KMS-11 (cell line): Measurements from ENCODE around the gene FUNDC2.

Source experiments
- H2AFZ ChIP-seq: fragments of 200-600 bp; sonication (generic); 2 replicates; pipeline ENCODE4 v1.6.1; 2016; ENCODE audit warnings: antibody characterized with exemption, mixed run types, low read depth
- H3K27ac ChIP-seq: fragments of 200-600 bp; sonication (generic); 2 replicates; pipeline ENCODE4 v1.6.1; 2016; ENCODE audit warnings: mild to moderate bottlenecking, mixed run types
- H3K27me3 ChIP-seq: fragments of 200-600 bp; sonication (generic); 2 replicates; pipeline ENCODE4 v1.6.1; 2017; ENCODE audit warnings: mild to moderate bottlenecking, low read depth, mixed run types, moderate library complexity; ENCODE audit not compliant: insufficient read depth
- H3K36me3 ChIP-seq: fragments of 200-600 bp; sonication (generic); 2 replicates; pipeline ENCODE4 v1.6.1; 2017; ENCODE audit warnings: mild to moderate bottlenecking, mixed run types; ENCODE audit not compliant: insufficient read depth
- H3K4me1 ChIP-seq: fragments of 200-600 bp; sonication (generic); 2 replicates; pipeline ENCODE4 v1.6.1; 2016; ENCODE audit warnings: mild to moderate bottlenecking, low read depth, mixed run types; ENCODE audit not compliant: poor library complexity, severe bottlenecking
- H3K4me2 ChIP-seq: fragments of 200-600 bp; sonication (generic); 2 replicates; pipeline ENCODE4 v1.7.0; 2016; ENCODE audit warnings: mild to moderate bottlenecking, mixed run types
- H3K4me3 ChIP-seq: fragments of 200-600 bp; sonication (generic); IDR thresholded peaks from 2 replicates; pipeline ENCODE4 v1.6.1; 2017; ENCODE audit warnings: low read depth, low read length, mixed read lengths; ENCODE audit not compliant: insufficient read depth
- H3K79me2 ChIP-seq: fragments of 200-600 bp; sonication (generic); 2 replicates; pipeline ENCODE4 v1.6.1; 2016; ENCODE audit warnings: low read depth, mixed run types; ENCODE audit not compliant: insufficient read depth
- H3K9ac ChIP-seq: fragments of 200-600 bp; sonication (generic); 2 replicates; pipeline ENCODE4 v1.6.1; 2016; ENCODE audit warnings: mild to moderate bottlenecking, mixed run types
- H4K20me1 ChIP-seq: fragments of 200-600 bp; sonication (generic); 2 replicates; pipeline ENCODE4 v1.6.1; 2016; ENCODE audit warnings: mild to moderate bottlenecking, mixed run types; ENCODE audit not compliant: insufficient read depth
- TF ChIP-seq, protein P1 (sequence below): fragments of 200-600 bp; sonication (generic); conservative IDR thresholded peaks from 2 replicates; pipeline ENCODE4 v1.6.1; 2017; ENCODE audit warnings: low read depth, mild to moderate bottlenecking, antibody characterized with exemption, low read length, moderate library complexity, mixed read lengths

The FUNDC2 gene

DNA sequence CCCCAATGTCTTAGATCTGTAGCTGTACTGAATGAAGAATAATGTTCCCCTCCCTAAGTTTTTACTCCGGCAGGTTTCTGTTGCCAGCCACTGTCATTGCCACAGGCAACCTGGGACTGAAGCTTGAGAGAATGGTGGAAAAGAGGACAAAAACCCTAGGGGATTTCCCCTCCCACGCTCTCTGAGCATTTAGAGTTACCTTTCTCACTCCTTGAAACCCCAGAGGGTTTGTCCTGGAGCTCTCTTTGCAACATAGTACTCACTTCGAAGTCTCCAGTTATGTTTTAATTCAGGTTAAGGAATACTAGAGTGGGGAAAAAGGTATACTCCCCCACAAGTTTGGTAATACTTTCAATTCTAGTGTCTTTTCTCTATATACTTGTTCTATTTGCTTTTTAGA lies 35.6 kb upstream of the FUNDC2 start:
- Histone ChIP-seq H3K4me2 (no peak overlapping the region), H4K20me1 (no peaks in the 10 kb centered on the region), H3K79me2 (no peaks in the 10 kb centered on the region), H3K27ac (no peak overlapping the region), H3K27me3 (no peaks in the 10 kb centered on the region), H3K36me3 (no peaks in the 10 kb centered on the region), H2AFZ (no peak overlapping the region), H3K9ac (no peak overlapping the region), H3K4me3 (no peak overlapping the region), H3K4me1 (peaks cover 23% of the 10 kb centered on the region)
- TF ChIP-seq, protein P1, sequence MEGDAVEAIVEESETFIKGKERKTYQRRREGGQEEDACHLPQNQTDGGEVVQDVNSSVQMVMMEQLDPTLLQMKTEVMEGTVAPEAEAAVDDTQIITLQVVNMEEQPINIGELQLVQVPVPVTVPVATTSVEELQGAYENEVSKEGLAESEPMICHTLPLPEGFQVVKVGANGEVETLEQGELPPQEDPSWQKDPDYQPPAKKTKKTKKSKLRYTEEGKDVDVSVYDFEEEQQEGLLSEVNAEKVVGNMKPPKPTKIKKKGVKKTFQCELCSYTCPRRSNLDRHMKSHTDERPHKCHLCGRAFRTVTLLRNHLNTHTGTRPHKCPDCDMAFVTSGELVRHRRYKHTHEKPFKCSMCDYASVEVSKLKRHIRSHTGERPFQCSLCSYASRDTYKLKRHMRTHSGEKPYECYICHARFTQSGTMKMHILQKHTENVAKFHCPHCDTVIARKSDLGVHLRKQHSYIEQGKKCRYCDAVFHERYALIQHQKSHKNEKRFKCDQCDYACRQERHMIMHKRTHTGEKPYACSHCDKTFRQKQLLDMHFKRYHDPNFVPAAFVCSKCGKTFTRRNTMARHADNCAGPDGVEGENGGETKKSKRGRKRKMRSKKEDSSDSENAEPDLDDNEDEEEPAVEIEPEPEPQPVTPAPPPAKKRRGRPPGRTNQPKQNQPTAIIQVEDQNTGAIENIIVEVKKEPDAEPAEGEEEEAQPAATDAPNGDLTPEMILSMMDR = no peak

DNA sequence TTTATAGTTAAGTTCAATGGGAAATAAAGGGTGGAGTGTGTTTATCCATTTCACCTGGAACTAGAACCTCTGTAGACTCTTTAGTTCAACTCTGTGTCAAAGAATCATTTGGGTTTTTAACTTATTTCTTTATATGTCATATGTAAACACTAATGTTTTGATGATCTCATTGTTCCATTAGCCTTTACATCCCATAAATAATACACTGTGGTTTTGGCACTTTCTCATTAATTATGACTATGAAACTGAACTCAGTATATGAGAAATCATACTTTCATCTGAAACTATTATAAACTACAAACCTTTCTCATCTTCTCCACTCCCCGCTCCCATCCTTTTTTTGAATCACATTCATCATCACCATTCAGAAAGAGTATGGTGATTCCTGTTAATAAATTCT lies 35.2 kb upstream of the FUNDC2 start:
- TF ChIP-seq, protein P1 = no peak
- H3K4me3 ChIP-seq = no peak overlapping the region
- H3K27me3 ChIP-seq = no peaks in the 10 kb centered on the region
- peaks cover 23% of the 10 kb centered on the region for H3K4me1 ChIP-seq
- no peaks in the 10 kb centered on the region for H3K36me3 ChIP-seq
- no peak overlapping the region for H3K27ac ChIP-seq
- H4K20me1 ChIP-seq = no peaks in the 10 kb centered on the region
- H3K9ac ChIP-seq = no peak overlapping the region
- H3K79me2 ChIP-seq = no peaks in the 10 kb centered on the region
- no peak overlapping the region for H2AFZ ChIP-seq
- H3K4me2 ChIP-seq = no peak overlapping the region

DNA sequence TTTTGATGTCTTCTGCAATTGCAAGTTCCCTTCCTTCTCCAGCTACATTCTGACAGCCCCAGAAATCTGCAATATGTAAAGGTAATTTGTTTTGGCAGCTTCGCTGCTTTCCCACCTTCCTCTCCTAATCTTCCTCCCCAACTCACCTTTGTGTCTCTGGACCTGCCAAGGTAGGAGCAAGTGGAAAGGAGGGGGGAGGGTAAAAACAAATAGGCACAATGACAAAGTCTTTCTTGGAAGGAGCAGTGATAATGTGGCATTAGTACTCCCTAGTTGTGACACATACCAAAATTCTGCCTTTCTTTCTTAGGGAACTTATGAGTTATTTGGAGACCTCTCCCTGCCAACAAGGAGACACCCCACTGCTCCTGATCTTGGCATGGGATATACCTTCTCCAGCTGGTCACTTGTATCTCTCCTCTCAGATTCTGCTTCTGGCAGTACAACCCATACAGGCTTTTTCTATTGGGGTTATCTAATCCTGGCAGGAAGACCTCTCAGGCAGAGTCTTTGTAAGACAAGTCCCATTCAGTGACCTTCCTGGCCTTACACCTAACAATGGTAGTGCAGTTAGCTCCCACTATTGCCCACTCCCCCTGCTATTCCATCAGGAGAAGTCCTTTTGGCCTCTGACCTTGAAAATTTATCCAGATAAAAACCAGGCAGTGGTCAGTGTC lies 28.3 kb upstream of the FUNDC2 start:
- Histone ChIP-seq H3K9ac (no peak overlapping the region), H3K79me2 (no peaks in the 10 kb centered on the region), H3K27ac (no peak overlapping the region), H4K20me1 (no peaks in the 10 kb centered on the region), H3K36me3 (no peaks in the 10 kb centered on the region), H3K4me2 (no peak overlapping the region), H3K27me3 (no peaks in the 10 kb centered on the region), H2AFZ (no peak overlapping the region), H3K4me3 (no peak overlapping the region), H3K4me1 (no peaks in the 10 kb centered on the region)
- TF ChIP-seq, protein P1 = no peak

DNA sequence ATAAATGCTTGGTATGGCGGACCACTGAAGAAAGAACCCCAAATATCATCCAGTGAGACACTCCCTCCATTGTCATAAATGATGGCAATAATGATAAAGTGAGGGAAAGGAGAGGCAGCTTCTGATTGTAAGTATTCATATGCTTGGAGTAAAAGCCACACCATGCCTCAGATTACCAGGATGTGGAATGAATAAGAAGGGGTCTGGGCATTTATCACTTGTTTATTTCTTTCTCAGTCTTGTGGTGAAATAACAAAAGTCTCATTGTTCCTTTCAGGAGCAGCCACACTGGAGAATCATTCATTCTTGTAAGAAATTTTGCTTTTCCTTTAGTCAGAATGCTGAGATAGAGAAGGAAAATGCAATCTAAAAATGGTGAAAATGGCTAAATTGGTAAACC lies 25.8 kb upstream of the FUNDC2 start:
- H4K20me1 ChIP-seq = no peaks in the 10 kb centered on the region
- no peaks in the 10 kb centered on the region for H3K4me1 ChIP-seq
- no peak overlapping the region for H3K27ac ChIP-seq
- H3K27me3 ChIP-seq = no peaks in the 10 kb centered on the region
- no peak overlapping the region for H3K4me3 ChIP-seq
- no peak overlapping the region for H2AFZ ChIP-seq
- TF ChIP-seq, protein P1 = no peak
- H3K79me2 ChIP-seq = no peaks in the 10 kb centered on the region
- no peak overlapping the region for H3K4me2 ChIP-seq
- H3K9ac ChIP-seq = no peak overlapping the region
- H3K36me3 ChIP-seq = no peaks in the 10 kb centered on the region
